Hepatic stellate cell (primary cell): ENCODE data around the gene EFCAB11.

ENCODE experiments used
- DNase-seq: peaks from one replicate; pipeline ENCODE4 v3.0.0; 2011; ENCODE audit warnings: low spot score

Gene EFCAB11

GRCh38 chr14:89956661-89957009 is 2.1 kb upstream of the EFCAB11 start:
- no peak for DNase-seq

GRCh38 chr14:89955745-89956660 is 1.5 kb upstream of the EFCAB11 start, which contains the start of gene TDP1:
Gene TDP1, plus strand, starts transcription at chr14:89955927. Its CDS starts 7,188 bp downstream, at chr14:89963115.
- peak; percentile 95 for DNase-seq

- DNase-seq = no peak
Measured at GRCh38 chr14:89955022-89955744, 653 bp upstream of the EFCAB11 start.

- DNase-seq = no peak
Measured at GRCh38 chr14:89953602-89954001, 928 bp downstream of the EFCAB11 start.

DNA sequence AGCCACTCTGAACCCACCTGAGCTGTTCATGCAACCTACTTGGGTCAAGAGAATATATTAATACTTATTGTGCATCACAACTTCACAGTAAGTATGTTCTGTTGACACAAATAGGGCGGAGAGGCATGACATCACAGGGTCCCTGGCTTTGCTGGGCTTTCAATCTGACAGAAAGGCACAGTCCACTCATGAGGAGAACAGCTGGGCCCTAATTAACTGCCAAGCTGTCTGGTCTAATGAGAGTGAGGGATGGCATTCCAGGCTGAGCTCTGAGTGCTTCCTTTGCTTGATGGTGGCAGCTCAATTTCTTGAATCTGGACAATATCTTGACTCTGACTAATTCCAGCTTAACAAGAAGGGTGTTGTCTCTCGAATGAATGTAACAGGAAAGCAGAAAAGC is 2.0 kb downstream of the EFCAB11 start:
- DNase-seq = no peak

GRCh38 chr14:89947344-89947743 is 7.2 kb downstream of the EFCAB11 start:
- no peak for DNase-seq

GRCh38 chr14:89941830-89942377 is 12.6 kb downstream of the EFCAB11 start:
- no peak for DNase-seq

GRCh38 chr14:89936654-89937185 is 17.8 kb downstream of the EFCAB11 start:
- DNase-seq = no peak

DNA sequence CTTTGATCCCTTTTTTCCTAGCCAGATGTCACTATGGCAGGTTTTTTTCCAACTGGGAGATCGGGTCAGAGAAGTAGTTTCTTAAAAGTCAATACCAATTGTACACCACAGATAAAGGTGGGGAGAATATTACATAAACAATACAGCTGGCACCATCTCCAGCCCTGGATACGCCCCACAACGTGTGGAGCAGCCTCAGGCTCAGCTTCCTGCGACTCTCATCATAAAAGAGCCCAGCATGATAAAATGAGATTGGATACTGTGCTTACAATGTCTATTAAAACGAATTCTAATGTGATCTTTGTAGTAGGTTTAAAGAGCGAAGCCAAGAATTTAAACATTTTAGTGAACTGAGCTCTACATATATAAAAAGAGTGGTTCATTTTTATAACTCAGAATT is 21.5 kb downstream of the EFCAB11 start:
- DNase-seq = no peak

DNA sequence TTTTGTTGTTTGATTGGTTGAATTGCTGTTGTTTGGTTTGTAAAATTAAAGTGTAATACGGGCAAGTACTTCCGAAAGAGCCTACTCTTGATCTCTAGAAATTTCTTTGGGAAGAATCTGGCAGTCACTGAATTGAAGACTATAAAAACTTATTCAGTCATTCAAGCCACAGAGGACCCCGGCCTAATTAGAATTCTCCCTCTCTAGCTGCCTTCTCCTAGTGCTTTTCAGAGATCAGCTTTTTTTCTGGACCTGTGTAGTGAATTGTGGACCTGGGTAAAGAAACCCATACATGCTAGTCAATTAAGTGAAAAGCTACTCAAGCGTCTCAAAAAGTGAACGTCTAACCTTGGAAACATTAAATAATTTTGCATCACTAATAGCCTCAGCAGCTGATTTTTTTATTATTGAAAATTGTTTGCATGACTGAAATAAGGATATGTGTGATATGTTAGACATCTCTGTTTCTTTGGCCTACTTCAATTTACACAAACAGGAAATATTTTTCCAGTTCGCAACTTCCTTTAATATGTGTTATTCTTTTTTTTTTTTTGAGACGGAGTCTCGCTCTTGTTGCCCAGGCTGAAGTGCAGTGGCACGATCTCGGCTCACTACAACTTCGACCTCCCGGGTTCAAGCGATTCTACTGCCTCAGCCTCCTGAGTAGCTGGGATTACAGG is 27.2 kb downstream of the EFCAB11 start:
- DNase-seq = no peak

DNA sequence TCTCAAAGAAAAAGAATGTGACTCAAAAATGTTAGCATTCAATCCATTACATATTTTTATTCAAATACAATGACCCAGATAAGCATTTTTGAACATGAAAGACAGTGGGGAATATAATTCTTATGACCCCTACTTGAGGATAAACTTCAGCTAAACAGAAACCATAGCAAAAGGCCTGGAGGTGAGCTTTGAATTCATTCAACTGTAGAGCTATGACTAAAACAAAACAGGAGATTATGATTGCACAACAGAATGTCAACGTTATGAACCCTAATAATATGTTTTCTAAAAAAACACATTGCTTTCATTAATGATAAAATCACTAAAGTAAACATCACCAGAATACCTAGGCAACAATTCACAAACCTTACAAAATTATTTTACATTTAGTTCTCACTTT is 27.8 kb downstream of the EFCAB11 start:
- DNase-seq = peak; percentile 42

DNA sequence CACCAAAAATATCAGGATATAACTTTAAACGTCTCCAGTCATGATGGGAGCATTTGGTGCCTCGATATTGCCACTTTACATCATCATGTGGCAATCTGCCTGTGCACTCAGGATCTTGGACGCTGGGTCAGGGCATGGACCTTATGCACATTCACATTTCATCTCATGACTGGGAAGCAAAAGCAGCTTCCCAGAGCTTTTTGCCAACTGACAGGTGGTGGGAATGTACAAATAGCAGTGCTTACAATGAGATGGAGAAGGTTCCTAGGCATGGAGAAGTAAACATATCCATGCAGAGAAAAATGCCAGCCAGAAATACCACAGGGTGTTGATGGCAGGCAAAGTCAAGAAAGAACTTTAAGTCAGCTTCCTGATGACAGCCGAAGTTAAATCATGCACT is 30.3 kb downstream of the EFCAB11 start:
- no peak for DNase-seq

DNA sequence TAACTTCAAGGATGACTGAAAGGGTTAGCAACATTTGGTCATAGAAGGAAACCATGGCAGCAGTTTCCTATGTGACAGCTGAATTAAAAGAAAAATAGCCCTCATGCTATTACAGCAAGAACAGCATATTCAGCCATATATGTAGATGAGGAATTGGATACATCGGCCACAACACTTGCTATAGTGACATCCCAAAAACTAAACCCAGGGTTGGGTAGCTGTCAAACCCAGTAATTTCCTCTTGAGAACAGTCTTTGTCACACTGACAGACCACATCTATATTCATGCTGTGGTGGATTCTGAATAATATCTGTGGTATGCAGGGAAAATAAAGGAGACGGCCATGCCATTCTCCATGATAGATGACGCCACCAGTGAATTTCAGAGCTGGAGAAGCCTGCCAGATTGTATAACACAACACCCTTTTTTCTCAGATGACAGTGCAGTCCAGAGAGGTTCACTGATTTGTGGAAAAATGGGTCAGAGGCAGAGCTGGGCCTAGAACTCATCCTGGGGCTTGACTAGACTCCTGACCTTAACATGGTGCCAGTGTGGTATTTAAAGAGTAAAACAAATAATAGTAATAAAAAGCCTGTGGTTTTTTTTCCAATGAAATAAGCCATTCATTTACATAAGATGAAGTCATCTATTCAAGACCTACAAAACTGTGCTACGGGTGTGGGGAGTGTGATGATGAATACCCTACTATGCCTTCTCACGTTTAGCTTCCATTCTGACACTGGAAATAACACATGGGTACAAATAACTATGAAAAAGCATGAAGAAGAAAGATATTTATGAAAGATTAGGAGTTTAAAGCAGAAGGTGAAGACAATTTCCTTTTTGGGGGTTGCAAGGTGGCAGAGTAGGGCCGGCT is 32.3 kb downstream of the EFCAB11 start:
- DNase-seq = peak; percentile 60

GRCh38 chr14:89921346-89921745 is 33.2 kb downstream of the EFCAB11 start:
- DNase-seq = no peak

GRCh38 chr14:89920056-89920455 is 34.5 kb downstream of the EFCAB11 start:
- no peak for DNase-seq

DNA sequence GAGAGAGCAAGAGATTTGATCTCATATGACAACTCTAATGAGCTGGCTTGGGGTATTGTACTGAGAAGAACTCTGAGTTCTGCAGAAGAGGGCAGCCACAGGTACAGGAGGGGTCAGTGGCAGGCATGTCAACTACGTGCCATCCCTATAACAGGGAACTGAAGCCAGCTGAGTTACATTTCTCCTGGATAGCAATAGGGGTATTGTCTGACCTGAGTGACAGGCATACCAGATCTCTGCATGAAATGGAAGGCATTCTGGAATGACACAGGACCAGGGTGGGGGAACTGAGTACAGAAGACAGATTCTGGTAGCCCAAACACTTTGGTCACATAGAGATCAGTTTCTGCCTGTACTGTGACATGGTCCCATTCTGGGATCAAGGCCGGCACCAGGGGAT is 35.8 kb downstream of the EFCAB11 start:
- no peak for DNase-seq

GRCh38 chr14:89915114-89915878 is 39.2 kb downstream of the EFCAB11 start:
- peak; percentile 14 for DNase-seq

DNA sequence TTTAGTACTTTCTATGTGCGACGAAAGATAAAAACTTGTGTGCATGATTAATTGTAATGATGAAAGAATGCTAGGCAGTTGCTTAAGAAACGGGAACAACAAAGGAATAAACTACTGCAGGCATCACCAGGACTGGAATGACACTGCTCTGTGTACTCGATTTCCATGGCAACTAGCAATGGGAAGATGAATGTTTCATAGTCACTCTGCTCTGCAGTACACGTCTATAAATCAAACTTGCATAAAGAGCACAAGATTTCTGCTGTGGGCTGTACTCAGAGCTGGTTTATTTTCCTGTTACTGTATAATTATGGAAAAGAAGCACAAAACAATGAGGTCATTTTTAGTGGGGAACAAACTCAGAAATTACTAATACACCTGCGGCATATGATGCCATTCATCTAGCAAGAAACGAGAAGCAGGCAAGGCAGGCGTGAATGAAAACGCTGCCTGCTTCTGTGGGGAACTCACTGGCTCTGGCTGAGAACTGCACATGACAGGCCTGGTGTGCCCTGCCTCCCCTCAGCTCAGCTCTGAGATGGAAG is 41.8 kb downstream of the EFCAB11 start:
- DNase-seq = peak; percentile 77

GRCh38 chr14:89912221-89912620 is 42.3 kb downstream of the EFCAB11 start:
- DNase-seq = no peak
